ENCODE results near the gene ZNF14.

GRCh38 chr19:19776206-19777008, 43.5 kb upstream of the ZNF14 start:
- TF ChIP-seq YY1 (IDR thresholded peaks at IDR 0.05; ENCODE audit: insufficient read depth, insufficient read length), result peak; percentile 48
- TF ChIP-seq ZNF274 (IDR thresholded peaks at IDR 0.05; ENCODE audit: low read depth, low read length), result no peak

Data from NT2/D1 (cell line).